H9 (cell line): ENCODE data around the gene NTSR1. TPM values are rescaled to one million over a fixed set of nuclear protein-coding genes. Genes with fewer than 3 reads are reported as not detected.

Experiments used
- DNase-seq: peaks from one replicate; pipeline ENCODE4 v3.0.0-alpha.2; 2017
- H2AFZ ChIP-seq: one replicate; pipeline ENCODE4 v1.6.1; 2013; ENCODE audit warnings: mild to moderate bottlenecking, low read length, control low read depth, moderate library complexity
- H2AK5ac ChIP-seq: 2 replicates; pipeline ENCODE4 v1.6.1; 2013; ENCODE audit warnings: low read length, control low read depth, mixed read lengths; ENCODE audit not compliant: insufficient read length
- H2BK120ac ChIP-seq: one replicate; pipeline ENCODE4 v1.6.1; 2013; ENCODE audit warnings: low read depth, mild to moderate bottlenecking, low read length, control low read depth, inconsistent platforms; ENCODE audit not compliant: poor library complexity, severe bottlenecking
- H2BK12ac ChIP-seq: 2 replicates; pipeline ENCODE4 v1.6.1; 2013; ENCODE audit warnings: low read length, control low read depth, mixed read lengths, low read depth; ENCODE audit not compliant: insufficient read length
- H2BK15ac ChIP-seq: 2 replicates; pipeline ENCODE4 v1.6.1; 2013; ENCODE audit warnings: low read depth, low read length, control low read depth
- H2BK20ac ChIP-seq: one replicate; pipeline ENCODE4 v1.6.1; 2013; ENCODE audit warnings: low read depth, mild to moderate bottlenecking, low read length, control low read depth, inconsistent platforms; ENCODE audit not compliant: poor library complexity, severe bottlenecking
- H2BK5ac ChIP-seq: 2 replicates; pipeline ENCODE4 v1.6.1; 2013; ENCODE audit warnings: low read length, control low read depth, mixed read lengths; ENCODE audit not compliant: insufficient read length
- H3K14ac ChIP-seq: 2 replicates; pipeline ENCODE4 v1.6.1; 2013; ENCODE audit warnings: low read length, control low read depth; ENCODE audit not compliant: insufficient read depth
- H3K18ac ChIP-seq: 2 replicates; pipeline ENCODE4 v1.6.1; 2013; ENCODE audit warnings: low read depth, mild to moderate bottlenecking, mixed read lengths, low read length, control low read depth; ENCODE audit not compliant: insufficient read length
- H3K23ac ChIP-seq: 2 replicates; pipeline ENCODE4 v1.6.1; 2013; ENCODE audit warnings: low read length, control low read depth, mixed read lengths, low read depth; ENCODE audit not compliant: insufficient read length
- H3K23me2 ChIP-seq: 2 replicates; pipeline ENCODE4 v1.6.1; 2013; ENCODE audit warnings: low read depth, mild to moderate bottlenecking, mixed read lengths, low read length, control low read depth; ENCODE audit not compliant: insufficient read length, poor library complexity, severe bottlenecking
- H3K27ac ChIP-seq: 2 replicates; pipeline ENCODE4 v1.5.1; 2013; ENCODE audit warnings: low read length, control low read depth, mixed read lengths, low read depth; ENCODE audit not compliant: insufficient read length
- H3K27me3 ChIP-seq: 2 replicates; pipeline ENCODE4 v1.6.1; 2013; ENCODE audit warnings: low read length, control low read depth, inconsistent platforms; ENCODE audit not compliant: insufficient read depth
- H3K4ac ChIP-seq: 2 replicates; pipeline ENCODE4 v1.6.1; 2013; ENCODE audit warnings: low read depth, mild to moderate bottlenecking, control low read depth, inconsistent platforms, low read length, moderate library complexity
- H3K4me1 ChIP-seq: 2 replicates; pipeline ENCODE4 v1.6.1; 2013; ENCODE audit warnings: low read length, control low read depth, inconsistent platforms; ENCODE audit not compliant: insufficient read depth
- H3K4me2 ChIP-seq: 2 replicates; pipeline ENCODE4 v1.6.1; 2013; ENCODE audit warnings: low read length, control low read depth, mixed read lengths; ENCODE audit not compliant: insufficient read length, insufficient read depth
- H3K56ac ChIP-seq: 2 replicates; pipeline ENCODE4 v1.6.1; 2013; ENCODE audit warnings: low read depth, mild to moderate bottlenecking, mixed read lengths, low read length, control low read depth; ENCODE audit not compliant: insufficient read length
- H3K79me1 ChIP-seq: 2 replicates; pipeline ENCODE4 v1.6.1; 2013; ENCODE audit warnings: low read depth, mild to moderate bottlenecking, moderate library complexity, low read length, control low read depth, inconsistent platforms; ENCODE audit not compliant: insufficient read depth, poor library complexity, severe bottlenecking
- H3K79me2 ChIP-seq: 2 replicates; pipeline ENCODE4 v1.6.1; 2013; ENCODE audit warnings: low read length, control low read depth, inconsistent platforms; ENCODE audit not compliant: insufficient read depth
- H3K9ac ChIP-seq: 2 replicates; pipeline ENCODE4 v1.6.1; 2013; ENCODE audit warnings: low read length, control low read depth, mixed read lengths; ENCODE audit not compliant: insufficient read length; ENCODE audit errors: extremely low read depth
- H3K9me3 ChIP-seq: one replicate; pipeline ENCODE4 v1.6.1; 2013; ENCODE audit warnings: low read depth, low read length, inconsistent platforms; ENCODE audit not compliant: control insufficient read depth
- H3T11ph ChIP-seq: one replicate; pipeline ENCODE4 v1.6.1; 2013; ENCODE audit warnings: mild to moderate bottlenecking, low read length, control low read depth, inconsistent platforms
- H4K20me1 ChIP-seq: one replicate; pipeline ENCODE4 v1.6.1; 2013; ENCODE audit not compliant: control insufficient read depth, insufficient read length, insufficient read depth
- H4K5ac ChIP-seq: 2 replicates; pipeline ENCODE4 v1.6.1; 2013; ENCODE audit warnings: low read depth, mild to moderate bottlenecking, mixed read lengths, low read length, control low read depth; ENCODE audit not compliant: insufficient read length
- H4K8ac ChIP-seq: replicated peaks from 2 replicates; pipeline ENCODE4 v1.6.1; 2013; ENCODE audit warnings: low read length, control low read depth, mixed read lengths, low read depth; ENCODE audit not compliant: insufficient read length
- H4K91ac ChIP-seq: 2 replicates; pipeline ENCODE4 v1.6.1; 2013; ENCODE audit warnings: low read depth, mild to moderate bottlenecking, moderate library complexity, mixed read lengths, low read length, control low read depth; ENCODE audit not compliant: insufficient read length
- H3K27ac Mint-ChIP-seq, 3 experiments: 2 replicates in 2 of 3; 3 replicates in 1 of 3; pipeline ENCODE4 v1.8.0; 2020 to 2021; ENCODE audit warnings: mixed read lengths in 3 of 3, mild to moderate bottlenecking in 1 of 3, moderate library complexity in 1 of 3
- H3K27me3 Mint-ChIP-seq: 2 replicates; pipeline ENCODE4 v1.8.0; 2021; ENCODE audit warnings: low read depth, mild to moderate bottlenecking, moderate library complexity, mixed read lengths
- H3K36me3 Mint-ChIP-seq, 3 experiments: 2 replicates in 2 of 3; 3 replicates in 1 of 3; pipeline ENCODE4 v1.8.0; 2020 to 2021; ENCODE audit warnings: low read depth in 3 of 3, mixed read lengths in 3 of 3; ENCODE audit not compliant: insufficient read depth in 1 of 3
- H3K4me1 Mint-ChIP-seq, 2 experiments: 2 replicates each; pipeline ENCODE4 v1.8.0; 2020; ENCODE audit warnings: mixed read lengths in 2 of 2
- H3K4me3 Mint-ChIP-seq, 2 experiments: 2 replicates in 1 of 2; 3 replicates in 1 of 2; pipeline ENCODE4 v1.8.0; 2020 to 2021; ENCODE audit warnings: mild to moderate bottlenecking in 2 of 2, mixed read lengths in 2 of 2, moderate library complexity in 1 of 2
- H3K9me3 Mint-ChIP-seq, 2 experiments: 2 replicates in 1 of 2; 3 replicates in 1 of 2; pipeline ENCODE4 v1.8.0; 2020; ENCODE audit warnings: mild to moderate bottlenecking in 2 of 2, mixed read lengths in 2 of 2, moderate library complexity in 1 of 2
- CTCF ChIP-seq: fragments of 200-600 bp; sonication (generic); conservative IDR thresholded peaks from 3 replicates; pipeline ENCODE4 v1.8.0; 2021; ENCODE audit warnings: antibody characterized with exemption, mild to moderate bottlenecking
- WGBS: extraction: QIAGEN DNeasy Blood & Tissue Kit; methylation state at CpG from one replicate; pipeline ENCODE4 v1.1.7; 2013; ENCODE audit warnings: missing lambda C conversion rate, low lambda C conversion rate, mixed read lengths; ENCODE audit not compliant: insufficient read length; ENCODE audit errors: extremely low coverage; 5-methylcytosine and 5-hydroxymethylcytosine counted together
- total RNA-seq: library from RNA; stranded (reverse); gene quantifications from 2 replicates; pipeline ENCODE4 v1.2.1, GENCODE V29; 2021

NTSR1 gene
- total RNA-seq, 1 experiment from 2014 or later, result 0.11 TPM

- no peaks in the 10 kb centered on the region for H3K79me1 ChIP-seq
- TF ChIP-seq CTCF, result no peak
- no peak overlapping the region for H2BK15ac ChIP-seq
- H3K4ac ChIP-seq, result no peak overlapping the region
- no peak overlapping the region for H2BK20ac ChIP-seq
- no peaks in the 10 kb centered on the region for H3K27me3 ChIP-seq
- no CpG with 5 or more reads among the region's 23 CpGs for WGBS
- no peaks in the 10 kb centered on the region for H4K20me1 ChIP-seq
- H2BK5ac ChIP-seq, result no peak overlapping the region
- H4K5ac ChIP-seq, result no peak overlapping the region
- peaks cover 10% of the 10 kb centered on the region for H3K27me3 Mint-ChIP-seq
- H3K9ac ChIP-seq, result no peak overlapping the region
- H4K8ac ChIP-seq, result no peak overlapping the region
- no peak overlapping the region for H3T11ph ChIP-seq
- H3K23me2 ChIP-seq, result no peaks in the 10 kb centered on the region
- no peak overlapping the region for H3K4me2 ChIP-seq
- no peaks in the 10 kb centered on the region; a peak in 1 of 7 replicates for H3K36me3 Mint-ChIP-seq
- peaks cover 4 to 23% of the 10 kb centered on the region in 2 experiments; a peak in 3 of 4 replicates for H3K4me1 Mint-ChIP-seq
- H3K23ac ChIP-seq, result no peak overlapping the region
- H3K27ac ChIP-seq, result no peak overlapping the region
- peak overlapping the region in 1 of 2 experiments; percentile 32; a peak in 1 of 5 replicates for H3K4me3 Mint-ChIP-seq
- H3K9me3 ChIP-seq, result no peaks in the 10 kb centered on the region
- no peak overlapping the region for H2AFZ ChIP-seq
- H4K91ac ChIP-seq, result no peak overlapping the region
- H3K18ac ChIP-seq, result no peak overlapping the region
- H2AK5ac ChIP-seq, result no peak overlapping the region
- no peak overlapping the region for H3K14ac ChIP-seq
- H2BK12ac ChIP-seq, result no peak overlapping the region
- H3K9me3 Mint-ChIP-seq, result no peaks in the 10 kb centered on the region; a peak in 2 of 5 replicates
- peaks cover 3% of the 10 kb centered on the region; the same call in 1 of the 2 replicates for H3K4me1 ChIP-seq
- no peak overlapping the region for H3K56ac ChIP-seq
- no peaks in the 10 kb centered on the region for H3K79me2 ChIP-seq
- no peak overlapping the region for H2BK120ac ChIP-seq
- 0 out of 7 replicates have a peak overlapping the region, but pooled peaks of 1 of the 3 experiments have one; percentile 53 for H3K27ac Mint-ChIP-seq
- no peak for DNase-seq
These were observed 63.5 kb downstream of the NTSR1 start for GRCh38 chr20:62772103-62772611.
